A673 (cell line): Measurements from ENCODE around the gene COQ8B. TPM values are rescaled to one million over a fixed set of nuclear protein-coding genes. Genes with fewer than 3 reads are reported as not detected.
"Not testable (repeated sequence)": the region's sequence is repeated elsewhere in the genome, so short reads cannot be mapped to it uniquely, and the experiment has no call there.

Experiments
- BruUV-seq: library from RNA; stranded (reverse); fragments of 400-500 nt; replicated peaks from 2 replicates; lab custom pipeline; 2021; lab: Mats Ljungman, UMichigan
- CTCF ChIA-PET: fragments of 300-600 bp; sonication (Branson Sonifier 250); formaldehyde crosslinking; loops from one replicate; lab custom pipeline; 2022; ENCODE audit warnings: antibody characterized with exemption; lab: Charles Lee
- POLR2A ChIA-PET: fragments of 300-600 bp; sonication (Branson Sonifier 250); formaldehyde crosslinking; loops from one replicate; lab custom pipeline; 2022; ENCODE audit warnings: antibody characterized with exemption; ENCODE audit not compliant: low non-redundant PET; lab: Charles Lee
- DNase-seq: peaks from one replicate; pipeline ENCODE4 v3.0.0-alpha.2; 2015; ENCODE audit warnings: low spot score
- H3K27ac ChIP-seq: fragments of 200-600 bp; sonication (generic); 2 replicates; pipeline ENCODE4 v1.5.1; 2016; ENCODE audit warnings: mixed run types, low read depth, mild to moderate bottlenecking, mixed read lengths, antibody characterized with exemption, low read length; ENCODE audit not compliant: poor library complexity, severe bottlenecking
- H3K27me3 ChIP-seq: fragments of 200-600 bp; sonication (generic); replicated peaks from 2 replicates; pipeline ENCODE4 v1.6.1; 2017; ENCODE audit warnings: mixed run types, low read depth, mild to moderate bottlenecking, mixed read lengths, antibody characterized with exemption, low read length; ENCODE audit not compliant: insufficient read depth, poor library complexity
- H3K36me3 ChIP-seq: fragments of 200-600 bp; sonication (generic); 2 replicates; pipeline ENCODE4 v1.6.1; 2016; ENCODE audit warnings: mixed run types, mild to moderate bottlenecking, mixed read lengths, antibody characterized with exemption, low read length; ENCODE audit not compliant: insufficient read depth, poor library complexity, severe bottlenecking
- H3K4me1 ChIP-seq: fragments of 200-600 bp; sonication (generic); 2 replicates; pipeline ENCODE4 v1.6.1; 2017; ENCODE audit warnings: mixed run types, mild to moderate bottlenecking, mixed read lengths, antibody characterized with exemption, low read length; ENCODE audit not compliant: insufficient read depth, poor library complexity, severe bottlenecking
- H3K4me3 ChIP-seq: fragments of 200-600 bp; sonication (generic); 2 replicates; pipeline ENCODE4 v1.5.1; 2016; ENCODE audit warnings: low read depth, mixed run types, mild to moderate bottlenecking, mixed read lengths, low read length; ENCODE audit not compliant: poor library complexity, severe bottlenecking
- H3K9me3 ChIP-seq: fragments of 200-600 bp; sonication (generic); 2 replicates; pipeline ENCODE4 v1.6.1; 2016; ENCODE audit warnings: mixed run types, low read depth, mild to moderate bottlenecking, mixed read lengths, antibody characterized with exemption, low read length; ENCODE audit not compliant: poor library complexity, severe bottlenecking
- CTCF ChIP-seq: fragments of 300-800, 200-600 bp; sonication (generic); conservative IDR thresholded peaks from 2 replicates; pipeline ENCODE4 v1.5.1; 2017; ENCODE audit warnings: low read depth, mild to moderate bottlenecking, antibody characterized with exemption, low read length, moderate library complexity, mixed read lengths
- EZH2 ChIP-seq: fragments of 200-600 bp; sonication (generic); IDR thresholded peaks from 2 replicates; pipeline ENCODE4 v1.6.1; 2017; ENCODE audit warnings: borderline replicate concordance, low read depth, mild to moderate bottlenecking, mixed read lengths, antibody characterized with exemption, low read length; ENCODE audit not compliant: poor library complexity, severe bottlenecking
- intact Hi-C: fragments of 100-400 bp; cut with micrococcal nuclease; formaldehyde crosslinking; loops from one replicate; pipeline ENCODE4 v1.10.0; 2022; ENCODE audit not compliant: unreplicated experiment
- total RNA-seq: library from RNA; stranded (reverse); gene quantifications from 2 replicates; pipeline ENCODE4 v1.2.3, GENCODE V29; 2021

Gene COQ8B
- total RNA-seq, 1 experiment from 2014 or later: 34.1 TPM

GRCh38 chr19:40650749-40651305 is 65.9 kb downstream of the COQ8B start:
- H3K27ac ChIP-seq: no peak overlapping the region
- no peak for DNase-seq
- TF ChIP-seq CTCF (no peak), EZH2 (no peak)
- H3K36me3 ChIP-seq: no peaks in the 10 kb centered on the region
- no peak overlapping the region for H3K4me3 ChIP-seq
- H3K4me1 ChIP-seq: peaks cover 4% of the 10 kb centered on the region
- BruUV-seq: no TSS peak
- H3K9me3 ChIP-seq: no peaks in the 10 kb centered on the region
- H3K27me3 ChIP-seq: no peaks in the 10 kb centered on the region
- ChIA-PET POLR2A (no interaction called here), CTCF (no interaction called here)
- intact Hi-C loops: no loop called here

- BruUV-seq, intact Hi-C loops, POLR2A ChIA-PET: not testable (repeated sequence)
Measured at GRCh38 chr19:40649903-40650675, 66.6 kb downstream of the COQ8B start.

GRCh38 chr19:40646743-40647254 is 69.9 kb downstream of the COQ8B start:
- H3K36me3 ChIP-seq: no peaks in the 10 kb centered on the region
- no TSS peak for BruUV-seq
- intact Hi-C loops: no loop called here
- H3K27me3 ChIP-seq: no peaks in the 10 kb centered on the region
- TF ChIP-seq CTCF (no peak), EZH2 (no peak)
- ChIA-PET CTCF (interaction anchor here (1.2 to 1.5 kb wide), 2 partner anchors 12 to 160 kb away, joined by 3 to 14 read pairs; no protein-coding TSS in a partner anchor), POLR2A (no interaction called here)
- H3K9me3 ChIP-seq: no peaks in the 10 kb centered on the region
- H3K4me1 ChIP-seq: peaks cover 8% of the 10 kb centered on the region
- no peak overlapping the region for H3K4me3 ChIP-seq
- no peak for DNase-seq
- no peak overlapping the region for H3K27ac ChIP-seq

More at GRCh38 chr19:40649903-40650675, 66.6 kb downstream of the COQ8B start:
- CTCF ChIA-PET, H3K9me3 ChIP-seq, H3K4me1 ChIP-seq, H3K27ac ChIP-seq, H3K27me3 ChIP-seq, H3K4me3 ChIP-seq, DNase-seq, H3K36me3 ChIP-seq: not testable (repeated sequence)
